ENCODE measurements around the gene IL4I1.
"Not testable (repeated sequence)": the region's sequence is repeated elsewhere in the genome, so short reads cannot be mapped to it uniquely, and the experiment has no call there.

IL4I1 gene

GRCh38 chr19:49927526-49928264 lies 31.0 kb upstream of the IL4I1 start:
- H3K9me3 ChIP-seq (ENCODE audit: insufficient read depth, low read depth, low read length): no peaks in the 10 kb centered on the region
- peaks cover 22% of the 10 kb centered on the region; the same call in 1 of the 2 replicates for H3K36me3 ChIP-seq (ENCODE audit: insufficient read depth, low read length)
- peaks cover 57% of the 10 kb centered on the region for H4K20me1 ChIP-seq (ENCODE audit: insufficient read depth, low read length, poor library complexity, severe bottlenecking)
- H3K4me3 ChIP-seq (ENCODE audit: low read length, poor library complexity, severe bottlenecking): peak overlapping the region; percentile 88
- H3K79me2 ChIP-seq (ENCODE audit: insufficient read depth, low read length): peaks cover 79% of the 10 kb centered on the region
- H3K9ac ChIP-seq (ENCODE audit: low read depth, low read length, poor library complexity, severe bottlenecking): peak overlapping the region; percentile 97
- H3K27me3 ChIP-seq (ENCODE audit: insufficient read depth, low read length, poor library complexity, severe bottlenecking): peaks cover 7% of the 10 kb centered on the region
- H2AFZ ChIP-seq (ENCODE audit: low read length): no peak overlapping the region
- peak overlapping the region; percentile 96 for H3K4me2 ChIP-seq (ENCODE audit: low read depth, low read length, poor library complexity, severe bottlenecking)
- no peaks in the 10 kb centered on the region for H3K9me2 ChIP-seq (replicated peaks; ENCODE audit: low read depth, low read length)
- peaks cover 18% of the 10 kb centered on the region; the same call in 1 of the 2 replicates for H3F3A ChIP-seq (ENCODE audit: low read depth)
- TF ChIP-seq CTCF (conservative IDR thresholded peaks at IDR 0.05; ENCODE audit: low read length): no peak
- no peak for TF ChIP-seq EZH2phosphoT487 (IDR thresholded peaks at IDR 0.05; ENCODE audit: borderline replicate concordance)
- peaks cover 55% of the 10 kb centered on the region for H3K4me1 ChIP-seq (ENCODE audit: insufficient read depth, low read length, poor library complexity, severe bottlenecking)

- H3F3A ChIP-seq (ENCODE audit: low read depth): peaks cover 11% of the 10 kb centered on the region; the same call in 1 of the 2 replicates
- H3K27me3 ChIP-seq (ENCODE audit: insufficient read depth, low read length, poor library complexity, severe bottlenecking): peaks cover 7% of the 10 kb centered on the region
- peak overlapping the region; percentile 96 for H3K4me2 ChIP-seq (ENCODE audit: low read depth, low read length, poor library complexity, severe bottlenecking)
- no peaks in the 10 kb centered on the region for H3K9me2 ChIP-seq (replicated peaks; ENCODE audit: low read depth, low read length)
- H2AFZ ChIP-seq (ENCODE audit: low read length): no peak overlapping the region
- TF ChIP-seq CTCF (conservative IDR thresholded peaks at IDR 0.05; ENCODE audit: low read length): no peak
- no peak for TF ChIP-seq EZH2phosphoT487 (IDR thresholded peaks at IDR 0.05; ENCODE audit: borderline replicate concordance)
- H3K79me2 ChIP-seq (ENCODE audit: insufficient read depth, low read length): peaks cover 86% of the 10 kb centered on the region
- H3K36me3 ChIP-seq (ENCODE audit: insufficient read depth, low read length): peaks cover 32% of the 10 kb centered on the region; the same call in 1 of the 2 replicates
- peaks cover 69% of the 10 kb centered on the region for H4K20me1 ChIP-seq (ENCODE audit: insufficient read depth, low read length, poor library complexity, severe bottlenecking)
- H3K9ac ChIP-seq (ENCODE audit: low read depth, low read length, poor library complexity, severe bottlenecking): peak overlapping the region; percentile 97
- H3K4me1 ChIP-seq (ENCODE audit: insufficient read depth, low read length, poor library complexity, severe bottlenecking): peaks cover 59% of the 10 kb centered on the region
- peak overlapping the region; percentile 88 for H3K4me3 ChIP-seq (ENCODE audit: low read length, poor library complexity, severe bottlenecking)
- H3K9me3 ChIP-seq (ENCODE audit: insufficient read depth, low read depth, low read length): no peaks in the 10 kb centered on the region
Observed at GRCh38 chr19:49926515-49926914, 29.8 kb upstream of the IL4I1 start.

- Histone ChIP-seq H3K79me2 (ENCODE audit: insufficient read depth, low read length) (peaks cover 93% of the 10 kb centered on the region), H3K27me3 (ENCODE audit: insufficient read depth, low read length, poor library complexity, severe bottlenecking) (peaks cover 7% of the 10 kb centered on the region), H3K4me2 (ENCODE audit: low read depth, low read length, poor library complexity, severe bottlenecking) (peak overlapping the region; percentile 96), H3K4me1 (ENCODE audit: insufficient read depth, low read length, poor library complexity, severe bottlenecking) (peaks cover 59% of the 10 kb centered on the region), H4K20me1 (ENCODE audit: insufficient read depth, low read length, poor library complexity, severe bottlenecking) (peaks cover 80% of the 10 kb centered on the region), H3K4me3 (ENCODE audit: low read length, poor library complexity, severe bottlenecking) (peak overlapping the region; percentile 69), H3K9ac (ENCODE audit: low read depth, low read length, poor library complexity, severe bottlenecking) (peak overlapping the region; percentile 65), H3K36me3 (ENCODE audit: insufficient read depth, low read length) (peaks cover 32% of the 10 kb centered on the region; the same call in 1 of the 2 replicates), H3K9me2 (replicated peaks; ENCODE audit: low read depth, low read length) (no peaks in the 10 kb centered on the region), H2AFZ (ENCODE audit: low read length) (no peak overlapping the region), H3K9me3 (ENCODE audit: insufficient read depth, low read depth, low read length) (no peaks in the 10 kb centered on the region), H3F3A (ENCODE audit: low read depth) (peaks cover 2% of the 10 kb centered on the region; the same call in 1 of the 2 replicates)
- no peak for TF ChIP-seq CTCF (conservative IDR thresholded peaks at IDR 0.05; ENCODE audit: low read length)
Observed at GRCh38 chr19:49925486-49925885, 28.8 kb upstream of the IL4I1 start.

- Histone ChIP-seq H3K4me2 (ENCODE audit: low read depth, low read length, poor library complexity, severe bottlenecking) (peak overlapping the region; percentile 96), H3K4me3 (ENCODE audit: low read length, poor library complexity, severe bottlenecking) (peak overlapping the region; percentile 69), H4K20me1 (ENCODE audit: insufficient read depth, low read length, poor library complexity, severe bottlenecking) (peaks cover 86% of the 10 kb centered on the region), H3K4me1 (ENCODE audit: insufficient read depth, low read length, poor library complexity, severe bottlenecking) (peaks cover 56% of the 10 kb centered on the region), H3K9ac (ENCODE audit: low read depth, low read length, poor library complexity, severe bottlenecking) (peak overlapping the region; percentile 65), H3K79me2 (ENCODE audit: insufficient read depth, low read length) (peaks cover 95% of the 10 kb centered on the region), H3K36me3 (ENCODE audit: insufficient read depth, low read length) (peaks cover 32% of the 10 kb centered on the region; the same call in 1 of the 2 replicates)
- H3K27me3 ChIP-seq (ENCODE audit: insufficient read depth, low read length, poor library complexity, severe bottlenecking); H3K9me2 ChIP-seq (replicated peaks; ENCODE audit: low read depth, low read length); H3K9me3 ChIP-seq (ENCODE audit: insufficient read depth, low read depth, low read length); H2AFZ ChIP-seq (ENCODE audit: low read length); H3F3A ChIP-seq (ENCODE audit: low read depth): not testable (repeated sequence)
Observed at GRCh38 chr19:49924881-49925210, 28.2 kb upstream of the IL4I1 start.
